Keratinocyte (primary cell): ENCODE data around the gene PRSS50. TPM values are rescaled to one million over a fixed set of nuclear protein-coding genes. Genes with fewer than 3 reads are reported as not detected.

ENCODE experiments used
- DNase-seq: peaks from one replicate; pipeline ENCODE4 v3.0.0-alpha.2; 2011; ENCODE audit warnings: low read depth, missing footprints, low spot score
- FAIRE-seq: peaks from 2 replicates; lab custom pipeline; 2011; peaks lifted over from hg19 to GRCh38; lab: Jason Lieb, UNC
- H2AFZ ChIP-seq: 2 replicates; pipeline ENCODE4 v1.6.0; 2012; ENCODE audit warnings: low read length, control low read depth, inconsistent platforms; ENCODE audit not compliant: control insufficient read depth
- H3K27ac ChIP-seq: 2 replicates; pipeline ENCODE4 v1.5.1; 2011; ENCODE audit warnings: low read length; ENCODE audit not compliant: control insufficient read depth, insufficient read depth
- H3K27me3 ChIP-seq: 3 replicates; pipeline ENCODE4 v1.6.0; 2011; ENCODE audit warnings: low read length; ENCODE audit not compliant: control insufficient read depth, insufficient read depth; ENCODE audit errors: extremely low read depth
- H3K36me3 ChIP-seq, 2 experiments: 2 replicates in 1 of 2; 3 replicates in 1 of 2; pipeline ENCODE4 v1.5.1; 2011; ENCODE audit warnings: low read length in 2 of 2, mild to moderate bottlenecking in 1 of 2; ENCODE audit not compliant: control insufficient read depth in 2 of 2, insufficient read depth in 2 of 2; ENCODE audit errors: extremely low read depth in 1 of 2
- H3K4me1 ChIP-seq: 3 replicates; pipeline ENCODE4 v1.5.1; 2011; ENCODE audit warnings: low read length; ENCODE audit not compliant: control insufficient read depth, insufficient read depth; ENCODE audit errors: extremely low read depth
- H3K4me2 ChIP-seq: 3 replicates; pipeline ENCODE4 v1.6.0; 2011; ENCODE audit warnings: low read depth, low read length; ENCODE audit not compliant: control insufficient read depth, insufficient read depth; ENCODE audit errors: extremely low read depth
- H3K4me3 ChIP-seq, 3 experiments: fragments of 200-600 bp in 1 of 3; sonication (generic) in 1 of 3; 2 replicates in 2 of 3; 3 replicates in 1 of 3; pipeline ENCODE4 v1.5.1; 2011 to 2016; ENCODE audit warnings: low read length in 3 of 3, mild to moderate bottlenecking in 3 of 3, control low read depth in 2 of 3, inconsistent platforms in 1 of 3, low read depth in 1 of 3, mixed read lengths in 1 of 3, mixed run types in 1 of 3, moderate library complexity in 1 of 3; ENCODE audit not compliant: control insufficient read depth in 2 of 3, insufficient read depth in 2 of 3; ENCODE audit errors: extremely low read depth in 1 of 3
- H3K79me2 ChIP-seq: 2 replicates; pipeline ENCODE4 v1.6.0; 2012; ENCODE audit warnings: low read length; ENCODE audit not compliant: control insufficient read depth, insufficient read depth
- H3K9ac ChIP-seq: 3 replicates; pipeline ENCODE4 v1.6.0; 2011; ENCODE audit warnings: low read length; ENCODE audit not compliant: control insufficient read depth, insufficient read depth; ENCODE audit errors: extremely low read depth
- H3K9me1 ChIP-seq: 3 replicates; pipeline ENCODE4 v1.6.0; 2011; ENCODE audit warnings: low read length; ENCODE audit not compliant: control insufficient read depth, insufficient read depth; ENCODE audit errors: extremely low read depth
- H3K9me3 ChIP-seq: 2 replicates; pipeline ENCODE4 v1.5.1; 2012; ENCODE audit warnings: low read depth, low read length; ENCODE audit not compliant: control insufficient read depth
- H4K20me1 ChIP-seq: 3 replicates; pipeline ENCODE4 v1.6.0; 2011; ENCODE audit warnings: low read length; ENCODE audit not compliant: control insufficient read depth, insufficient read depth; ENCODE audit errors: extremely low read depth
- EZH2 ChIP-seq: IDR thresholded peaks from one replicate; pipeline ENCODE4 v1.6.1; 2012; ENCODE audit warnings: inconsistent platforms, mild to moderate bottlenecking, low read length, moderate library complexity
- dilution Hi-C: fragments of 300-500 bp; cut with MboI; formaldehyde crosslinking; loops from one replicate; pipeline ENCODE4 v1.7.0; 2020; ENCODE audit warnings: low sequenced_read_pairs; ENCODE audit not compliant: extremely low pct_ligation_motif_present
- polyA plus RNA-seq, 5 experiments: library from polyadenylated mRNA; depleted of rRNA in 3 of 5; stranded (reverse) in 3 of 5; stranded (forward) in 1 of 5; unstranded in 1 of 5; fragments of >200 nt; gene quantifications; 1 replicate in 1 of 5; 2 replicates in 3 of 5; 3 replicates in 1 of 5; pipeline versions ENCODE4 v1.2.1 to v1.2.3, GENCODE V29; 2011 to 2012; ENCODE audit warnings: missing spikeins in 2 of 5, low read depth in 1 of 5, low replicate concordance in 1 of 5
- TF ChIP-seq, protein P1 (sequence below), 3 experiments: IDR thresholded peaks in 1 of 3; conservative IDR thresholded peaks in 1 of 3; optimal IDR thresholded peaks in 1 of 3; 2 replicates in 2 of 3; 3 replicates in 1 of 3; pipeline versions ENCODE3 to v1.5.1; 2011; ENCODE audit warnings: low read length in 3 of 3, mild to moderate bottlenecking in 3 of 3, moderate library complexity in 2 of 3, control low read depth in 1 of 3, inconsistent platforms in 1 of 3; ENCODE audit not compliant: insufficient read depth in 2 of 3; ENCODE audit errors: extremely low read depth in 1 of 3

The PRSS50 gene
- polyA plus RNA-seq, 1 donor (not counting 4 experiments of a cell fraction or from before 2014, with no cell fraction given) = not detected

DNA sequence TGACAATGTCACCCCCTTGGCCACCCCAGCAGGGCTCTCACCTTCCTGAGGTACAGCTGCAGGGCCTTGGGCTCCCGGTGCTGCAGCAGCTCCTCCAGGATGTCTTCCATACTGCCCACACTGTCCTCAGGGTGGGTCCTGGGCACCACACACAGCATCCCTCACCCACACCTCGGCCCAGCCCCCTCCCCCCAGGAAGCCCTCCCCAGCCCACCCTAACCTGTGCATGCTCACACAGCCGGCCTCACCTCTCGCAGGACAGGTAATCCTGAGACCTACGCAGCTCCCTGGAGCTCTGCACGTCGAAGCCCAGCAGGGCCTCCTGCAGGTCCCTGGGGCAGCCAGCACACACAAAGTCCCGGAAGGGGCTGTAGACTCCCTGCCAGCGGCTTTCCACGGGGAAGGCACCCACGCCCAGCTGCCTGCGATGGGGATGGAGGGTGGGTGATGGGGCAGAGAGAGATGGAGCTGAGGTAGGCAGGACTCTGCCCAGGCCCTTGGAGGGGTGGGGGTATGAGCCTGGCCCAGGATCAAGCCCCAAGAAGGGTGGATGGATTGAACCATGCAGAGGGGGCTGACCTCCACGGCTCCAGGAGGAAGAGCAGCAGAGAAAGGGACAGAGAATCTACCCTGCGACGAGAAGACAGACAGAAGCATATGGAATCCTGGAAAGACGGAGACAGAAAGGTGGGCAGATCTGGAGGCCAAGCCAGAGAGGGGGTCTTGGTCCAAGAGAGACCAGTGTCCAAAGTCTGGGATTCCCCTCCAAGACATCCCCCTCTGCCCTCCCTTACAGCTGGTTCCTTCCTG lies 40.9 kb downstream of the PRSS50 start:
- no peaks in the 10 kb centered on the region for H4K20me1 ChIP-seq
- no peak overlapping the region for H2AFZ ChIP-seq
- H3K4me3 ChIP-seq = no peak overlapping the region
- no peak overlapping the region for H3K27ac ChIP-seq
- no peaks in the 10 kb centered on the region for H3K9me1 ChIP-seq
- TF ChIP-seq EZH2 = no peak
- TF ChIP-seq, protein P1, sequence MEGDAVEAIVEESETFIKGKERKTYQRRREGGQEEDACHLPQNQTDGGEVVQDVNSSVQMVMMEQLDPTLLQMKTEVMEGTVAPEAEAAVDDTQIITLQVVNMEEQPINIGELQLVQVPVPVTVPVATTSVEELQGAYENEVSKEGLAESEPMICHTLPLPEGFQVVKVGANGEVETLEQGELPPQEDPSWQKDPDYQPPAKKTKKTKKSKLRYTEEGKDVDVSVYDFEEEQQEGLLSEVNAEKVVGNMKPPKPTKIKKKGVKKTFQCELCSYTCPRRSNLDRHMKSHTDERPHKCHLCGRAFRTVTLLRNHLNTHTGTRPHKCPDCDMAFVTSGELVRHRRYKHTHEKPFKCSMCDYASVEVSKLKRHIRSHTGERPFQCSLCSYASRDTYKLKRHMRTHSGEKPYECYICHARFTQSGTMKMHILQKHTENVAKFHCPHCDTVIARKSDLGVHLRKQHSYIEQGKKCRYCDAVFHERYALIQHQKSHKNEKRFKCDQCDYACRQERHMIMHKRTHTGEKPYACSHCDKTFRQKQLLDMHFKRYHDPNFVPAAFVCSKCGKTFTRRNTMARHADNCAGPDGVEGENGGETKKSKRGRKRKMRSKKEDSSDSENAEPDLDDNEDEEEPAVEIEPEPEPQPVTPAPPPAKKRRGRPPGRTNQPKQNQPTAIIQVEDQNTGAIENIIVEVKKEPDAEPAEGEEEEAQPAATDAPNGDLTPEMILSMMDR (optimal IDR thresholded peaks at IDR 0.05 in 1 of 3, IDR thresholded peaks at IDR 0.05 in 1 of 3, conservative IDR thresholded peaks at IDR 0.05 in 1 of 3; ENCODE audit: extremely low read depth in 1 of 3, insufficient read depth in 2 of 3, low read length in 3 of 3) = no peak
- DNase-seq (no peak), FAIRE-seq (no peak)
- no peaks in the 10 kb centered on the region for H3K27me3 ChIP-seq
- no peak overlapping the region for H3K4me2 ChIP-seq
- H3K4me1 ChIP-seq = no peaks in the 10 kb centered on the region
- no peaks in the 10 kb centered on the region for H3K79me2 ChIP-seq
- dilution Hi-C loops = no loop called here
- no peaks in the 10 kb centered on the region for H3K9me3 ChIP-seq
- H3K9ac ChIP-seq = no peak overlapping the region
- peaks cover 59 to 71% of the 10 kb centered on the region in 2 experiments for H3K36me3 ChIP-seq

DNA sequence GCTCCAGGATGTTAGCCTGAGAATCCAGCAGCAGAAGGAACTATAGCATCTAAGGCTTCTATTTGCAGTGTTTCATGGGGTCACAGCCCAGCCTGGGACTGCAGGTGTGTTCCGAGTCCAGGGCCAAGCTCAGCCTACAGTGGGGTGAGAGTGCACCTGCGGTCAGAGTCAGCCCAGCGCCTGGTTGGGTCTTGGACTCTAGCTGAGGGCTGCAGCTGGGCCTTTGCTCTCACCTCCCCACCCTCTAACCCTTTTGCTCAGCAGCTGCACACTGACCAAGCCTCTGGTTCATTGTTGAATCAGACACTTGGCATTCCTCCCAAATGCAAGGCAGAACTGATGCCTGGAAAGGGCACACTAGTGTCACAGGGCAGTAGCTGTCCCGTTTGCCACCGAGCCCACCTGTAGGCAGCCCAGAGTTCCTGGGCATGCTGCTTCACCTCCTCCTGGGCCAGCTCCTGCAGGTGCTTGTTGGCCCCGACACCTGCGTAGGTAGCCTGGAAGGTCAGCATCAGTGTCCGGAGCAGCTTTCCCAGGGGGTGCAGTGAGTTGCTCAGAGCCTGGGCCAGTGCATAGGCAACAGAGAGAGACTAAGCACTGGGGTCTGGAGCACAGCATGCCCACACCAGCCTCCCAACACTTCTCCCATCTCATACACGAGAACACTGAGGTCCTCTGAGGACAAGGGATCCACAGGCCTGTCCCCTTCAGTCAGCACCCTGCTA lies 41.7 kb downstream of the PRSS50 start:
- Histone ChIP-seq H2AFZ (no peak overlapping the region), H3K4me3 (no peak overlapping the region), H3K27ac (no peak overlapping the region), H3K36me3 (peaks cover 59 to 73% of the 10 kb centered on the region in 2 experiments), H3K4me2 (no peak overlapping the region), H4K20me1 (no peaks in the 10 kb centered on the region), H3K79me2 (no peaks in the 10 kb centered on the region), H3K4me1 (no peaks in the 10 kb centered on the region), H3K9me1 (no peaks in the 10 kb centered on the region), H3K27me3 (no peaks in the 10 kb centered on the region), H3K9me3 (no peaks in the 10 kb centered on the region), H3K9ac (no peak overlapping the region)
- dilution Hi-C loops = no loop called here
- no peak for TF ChIP-seq EZH2
- TF ChIP-seq, protein P1 (optimal IDR thresholded peaks at IDR 0.05 in 1 of 3, IDR thresholded peaks at IDR 0.05 in 1 of 3, conservative IDR thresholded peaks at IDR 0.05 in 1 of 3; ENCODE audit: extremely low read depth in 1 of 3, insufficient read depth in 2 of 3, low read length in 3 of 3) = no peak
- DNase-seq (no peak), FAIRE-seq (no peak)
